Measurements from ENCODE around the gene NUP42. TPM values are rescaled to one million over a fixed set of nuclear protein-coding genes. Genes with fewer than 3 reads are reported as not detected.

Gene NUP42
- total RNA-seq, 1 experiment from 2014 or later, result 36.5 TPM

- no peaks in the 10 kb centered on the region for H3K27me3 ChIP-seq (ENCODE audit: insufficient read depth, low read length)
Measured at GRCh38 chr7:23232966-23233365, 51.1 kb downstream of the NUP42 start.

More at GRCh38 chr7:23232966-23233365, 51.1 kb downstream of the NUP42 start:
- Histone ChIP-seq H3K4ac (ENCODE audit: low read depth, low read length) (no peak overlapping the region), H3T11ph (ENCODE audit: low read length) (no peak overlapping the region), H3K18ac (ENCODE audit: insufficient read length, low read depth, low read length) (no peak overlapping the region), H2BK12ac (ENCODE audit: insufficient read length, low read depth, low read length) (no peak overlapping the region), H3K9ac (ENCODE audit: extremely low read depth, insufficient read length, low read length) (no peak overlapping the region), H3K23ac (ENCODE audit: insufficient read length, low read depth, low read length) (no peak overlapping the region), H2AK5ac (ENCODE audit: insufficient read length, low read length) (no peak overlapping the region), H3K4me1 (ENCODE audit: insufficient read depth, low read length) (no peaks in the 10 kb centered on the region), H3K27ac (ENCODE audit: insufficient read length, low read depth, low read length) (no peak overlapping the region), H2BK20ac (ENCODE audit: low read depth, low read length, poor library complexity, severe bottlenecking) (no peak overlapping the region), H2BK5ac (ENCODE audit: insufficient read length, low read length) (no peak overlapping the region), H3K14ac (ENCODE audit: insufficient read depth, low read length) (no peak overlapping the region), H3K56ac (ENCODE audit: insufficient read length, low read depth, low read length) (no peak overlapping the region), H2AFZ (ENCODE audit: low read length) (no peak overlapping the region), H4K20me1 (ENCODE audit: control insufficient read depth, insufficient read depth, insufficient read length) (no peaks in the 10 kb centered on the region), H4K8ac (replicated peaks; ENCODE audit: insufficient read length, low read depth, low read length) (no peak overlapping the region), H3K9me3 (ENCODE audit: control insufficient read depth, low read depth, low read length) (no peaks in the 10 kb centered on the region), H4K5ac (ENCODE audit: insufficient read length, low read depth, low read length) (no peak overlapping the region), H3K4me2 (ENCODE audit: insufficient read depth, insufficient read length, low read length) (no peak overlapping the region), H3K79me1 (ENCODE audit: insufficient read depth, low read depth, low read length, poor library complexity, severe bottlenecking) (no peaks in the 10 kb centered on the region), H3K23me2 (ENCODE audit: insufficient read length, low read depth, low read length, poor library complexity, severe bottlenecking) (no peaks in the 10 kb centered on the region), H2BK120ac (ENCODE audit: low read depth, low read length, poor library complexity, severe bottlenecking) (no peak overlapping the region), H3K79me2 (ENCODE audit: insufficient read depth, low read length) (no peaks in the 10 kb centered on the region), H2BK15ac (ENCODE audit: low read depth, low read length) (no peak overlapping the region), H4K91ac (ENCODE audit: insufficient read length, low read depth, low read length) (no peak overlapping the region)
- Mint-ChIP-seq H3K9me3 (peaks cover 0 to 2% of the 10 kb centered on the region in 2 experiments; a peak in 2 of 5 replicates), H3K4me1 (peaks cover 4 to 7% of the 10 kb centered on the region in 2 experiments; a peak in 2 of 4 replicates), H3K27ac (peak overlapping the region in 1 of 3 experiments; percentile 38; a peak in 1 of 7 replicates), H3K36me3 (ENCODE audit: insufficient read depth in 1 of 3, low read depth in 3 of 3) (peaks cover 0 to 4% (median 3%) of the 10 kb centered on the region in 3 experiments; a peak in 2 of 7 replicates), H3K4me3 (no peak overlapping the region), H3K27me3 (ENCODE audit: low read depth) (no peaks in the 10 kb centered on the region; the same call in 1 of the 2 replicates)
- no peak for TF ChIP-seq CTCF (conservative IDR thresholded peaks at IDR 0.05)
- DNase-seq, result no peak
- no CpG with 5 or more reads among the region's 3 CpGs for WGBS (ENCODE audit: extremely low coverage, insufficient read length, low lambda C conversion rate)
